ENCODE measurements around the gene ZFP1. TPM values are rescaled to one million over a fixed set of nuclear protein-coding genes. Genes with fewer than 3 reads are reported as not detected.

ZFP1 gene
- polyA plus RNA-seq, 1 of the 3 experiments (the other 2 are of a cell fraction): 3.0 TPM

DNA sequence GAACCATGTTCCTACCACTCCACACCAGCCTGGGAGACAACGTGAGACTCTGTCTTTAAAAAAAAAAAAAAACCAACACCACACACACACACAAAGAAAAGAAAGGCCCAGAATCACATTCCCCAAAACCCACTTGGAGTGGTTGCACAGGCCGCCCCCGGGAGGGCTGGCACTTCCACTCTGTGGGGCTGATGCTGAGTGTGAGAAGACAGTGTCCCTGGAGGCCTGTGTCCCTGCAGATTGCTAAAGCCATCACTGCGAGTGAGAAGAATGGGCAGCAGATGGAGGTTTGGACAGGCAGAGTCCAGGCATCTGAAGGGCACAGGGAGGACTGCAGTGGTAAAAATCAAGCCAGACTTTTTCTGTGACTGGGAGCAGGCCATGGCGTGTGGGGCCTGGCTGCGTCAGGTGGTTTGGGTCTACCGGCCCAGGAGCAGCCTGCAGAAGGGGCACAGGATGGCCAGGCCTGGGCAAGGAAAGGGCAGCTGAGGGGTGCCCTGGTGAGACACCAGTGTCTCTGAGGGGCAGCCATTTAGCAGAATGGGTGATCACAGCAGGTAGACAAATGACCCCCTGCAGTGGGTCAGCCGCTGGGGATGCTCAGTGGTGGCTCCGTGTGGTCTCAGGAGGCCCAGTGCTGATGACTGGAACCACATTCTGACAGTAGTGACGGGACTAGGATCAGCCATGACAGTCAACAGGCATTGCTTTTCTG lies 45.6 kb downstream of the ZFP1 start:
- H3K9me3 ChIP-seq: no peaks in the 10 kb centered on the region
- no peak overlapping the region for H3K4me2 ChIP-seq
- no peaks in the 10 kb centered on the region; the same call in 1 of the 2 replicates for H3K27me3 ChIP-seq (ENCODE audit: insufficient read depth)
- no peak overlapping the region for H3K27ac ChIP-seq (ENCODE audit: low read depth in 2 of 2, low read length in 1 of 2)
- TF ChIP-seq SIN3A (IDR thresholded peaks at IDR 0.05; ENCODE audit: borderline replicate concordance, low read depth, low read length) (no peak), RXRA (IDR thresholded peaks at IDR 0.05; ENCODE audit: borderline replicate concordance, low read depth) (no peak), EZH2phosphoT487 (IDR thresholded peaks at IDR 0.05; ENCODE audit: borderline replicate concordance, low read depth) (no peak)
- H3K4me3 ChIP-seq (ENCODE audit: low read depth in 2 of 2, low read length in 1 of 2): no peak overlapping the region
- H3K4me1 ChIP-seq (ENCODE audit: control insufficient read depth in 1 of 2, insufficient read depth in 2 of 2, low read depth in 1 of 2, low read length in 1 of 2): peaks cover 0 to 8% of the 10 kb centered on the region in 2 experiments; a peak in 1 of 4 replicates
- ChIA-PET POLR2A (no interaction called here), CTCF (interaction anchor here (1.3 kb wide), 1 partner anchor 40 kb away, joined by 6 read pairs; no protein-coding TSS in a partner anchor)
- no peaks in the 10 kb centered on the region for H4K20me1 ChIP-seq (ENCODE audit: insufficient read depth)
- no peak for DNase-seq
- WGBS (ENCODE audit: low lambda C conversion rate): 81% methylated on average over 7 of the region's 10 CpGs
- H3K9me2 ChIP-seq: no peaks in the 10 kb centered on the region
- H3K9ac ChIP-seq: no peak overlapping the region
- H3F3A ChIP-seq (replicated peaks; ENCODE audit: insufficient read depth): no peaks in the 10 kb centered on the region
- H3K79me2 ChIP-seq (ENCODE audit: insufficient read depth): no peaks in the 10 kb centered on the region
- H2AFZ ChIP-seq (ENCODE audit: low read depth): no peak overlapping the region
- H3K36me3 ChIP-seq (replicated peaks in 1 of 2; ENCODE audit: control insufficient read depth in 1 of 2, insufficient read depth in 2 of 2, low read length in 1 of 2): no peaks in the 10 kb centered on the region

DNA sequence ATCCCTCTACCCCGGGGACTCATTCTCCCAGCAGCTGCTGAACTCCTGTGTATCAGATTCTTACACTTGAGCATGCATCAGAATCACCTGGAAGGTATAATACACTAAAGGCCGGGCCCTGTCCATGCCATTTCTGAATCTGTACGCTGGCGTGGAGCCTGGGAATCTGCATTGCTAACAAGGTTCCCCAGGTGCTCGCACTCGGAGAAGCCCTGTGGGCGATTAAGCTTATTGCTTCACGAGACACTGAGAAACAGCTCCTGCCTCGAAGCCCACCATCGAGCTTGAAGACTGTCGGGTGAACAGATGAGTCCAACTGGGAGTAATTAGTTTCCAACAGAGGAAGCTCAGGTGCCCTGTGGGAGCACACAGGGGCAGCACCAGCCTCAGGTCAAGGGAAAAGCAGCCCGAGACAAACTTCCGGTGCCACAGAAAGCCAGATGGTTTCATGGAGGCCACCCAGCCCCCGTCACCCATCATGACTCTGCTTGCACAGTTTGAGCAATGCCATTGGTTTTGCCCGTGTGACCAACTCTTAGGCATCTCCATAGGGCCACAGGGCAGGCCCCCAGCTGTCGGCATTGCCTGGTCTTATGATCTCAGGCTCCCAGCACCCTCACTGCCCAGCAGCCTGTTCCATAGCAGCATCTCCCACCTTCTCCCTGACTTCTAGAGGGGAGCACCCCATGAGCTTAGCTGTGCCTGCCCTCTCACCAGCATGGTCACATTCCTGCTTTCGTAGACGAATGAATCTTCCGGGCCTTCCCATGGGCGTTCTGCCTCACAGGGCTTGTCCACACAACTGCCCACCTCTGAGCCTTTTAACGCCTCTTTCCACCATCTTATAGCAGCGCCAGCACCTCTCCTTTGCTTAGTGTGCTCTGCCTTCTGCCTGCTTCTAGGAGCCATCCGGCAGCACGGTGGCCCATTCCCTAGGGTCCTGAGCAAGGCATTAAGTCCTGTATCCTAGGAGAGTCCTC lies 47.8 kb downstream of the ZFP1 start:
- Histone ChIP-seq H3K79me2 (ENCODE audit: insufficient read depth) (no peaks in the 10 kb centered on the region), H3K9me2 (no peaks in the 10 kb centered on the region), H3K27ac (ENCODE audit: low read depth in 2 of 2, low read length in 1 of 2) (no peak overlapping the region), H2AFZ (ENCODE audit: low read depth) (no peak overlapping the region), H3K4me2 (no peak overlapping the region), H3K9ac (no peak overlapping the region), H3K36me3 (replicated peaks in 1 of 2; ENCODE audit: control insufficient read depth in 1 of 2, insufficient read depth in 2 of 2, low read length in 1 of 2) (no peaks in the 10 kb centered on the region), H3K9me3 (no peaks in the 10 kb centered on the region), H4K20me1 (ENCODE audit: insufficient read depth) (no peaks in the 10 kb centered on the region), H3K4me3 (ENCODE audit: low read depth in 2 of 2, low read length in 1 of 2) (no peak overlapping the region), H3K4me1 (ENCODE audit: control insufficient read depth in 1 of 2, insufficient read depth in 2 of 2, low read depth in 1 of 2, low read length in 1 of 2) (peaks cover 0 to 8% of the 10 kb centered on the region in 2 experiments; a peak in 1 of 4 replicates), H3K27me3 (ENCODE audit: insufficient read depth) (no peaks in the 10 kb centered on the region; the same call in 1 of the 2 replicates), H3F3A (replicated peaks; ENCODE audit: insufficient read depth) (no peaks in the 10 kb centered on the region)
- TF ChIP-seq, protein P1, sequence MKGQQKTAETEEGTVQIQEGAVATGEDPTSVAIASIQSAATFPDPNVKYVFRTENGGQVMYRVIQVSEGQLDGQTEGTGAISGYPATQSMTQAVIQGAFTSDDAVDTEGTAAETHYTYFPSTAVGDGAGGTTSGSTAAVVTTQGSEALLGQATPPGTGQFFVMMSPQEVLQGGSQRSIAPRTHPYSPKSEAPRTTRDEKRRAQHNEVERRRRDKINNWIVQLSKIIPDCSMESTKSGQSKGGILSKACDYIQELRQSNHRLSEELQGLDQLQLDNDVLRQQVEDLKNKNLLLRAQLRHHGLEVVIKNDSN (IDR thresholded peaks at IDR 0.05; ENCODE audit: borderline replicate concordance, low read depth): no peak
- no peak for DNase-seq
- 90% methylated on average over 21 of the region's 24 CpGs for WGBS (ENCODE audit: low lambda C conversion rate)
- ChIA-PET POLR2A (no interaction called here), CTCF (interaction anchor here (1.0 to 6.5 kb wide), 4 partner anchors 38 to 269 kb away, joined by 3 to 105 read pairs (median 9); no protein-coding TSS in a partner anchor)

DNA sequence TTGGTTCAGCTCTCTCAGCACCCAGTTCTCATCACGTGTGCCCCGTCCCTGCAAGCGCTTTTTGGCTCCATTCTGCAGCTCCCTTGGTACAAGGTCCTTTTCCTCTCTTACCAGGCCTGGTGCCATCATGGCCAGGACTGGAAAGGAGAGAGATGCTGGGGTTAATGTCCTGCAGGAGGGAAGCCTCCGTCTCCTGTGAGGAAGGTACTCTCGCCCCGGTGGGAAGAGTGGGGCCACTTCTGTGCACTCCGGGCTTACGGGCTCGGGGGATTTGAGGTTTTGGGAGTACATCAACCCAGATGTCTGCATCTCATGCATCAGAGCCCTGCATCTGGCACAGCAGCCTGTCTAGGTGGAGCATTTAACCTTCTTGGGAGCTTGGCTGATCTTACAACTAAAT lies 48.5 kb downstream of the ZFP1 start:
- POLR2A ChIA-PET: no interaction called here
- H2AFZ ChIP-seq (ENCODE audit: low read depth): no peak overlapping the region
- no peak overlapping the region for H3K4me3 ChIP-seq (ENCODE audit: low read depth in 2 of 2, low read length in 1 of 2)
- H4K20me1 ChIP-seq (ENCODE audit: insufficient read depth): no peaks in the 10 kb centered on the region
- H3K9ac ChIP-seq: no peak overlapping the region
- no peak overlapping the region for H3K4me2 ChIP-seq
- H3K4me1 ChIP-seq (ENCODE audit: control insufficient read depth in 1 of 2, insufficient read depth in 2 of 2, low read depth in 1 of 2, low read length in 1 of 2): peaks cover 0 to 8% of the 10 kb centered on the region in 2 experiments; a peak in 1 of 4 replicates
- H3K9me3 ChIP-seq: no peaks in the 10 kb centered on the region
- no peaks in the 10 kb centered on the region for H3K27me3 ChIP-seq (ENCODE audit: insufficient read depth)
- H3K79me2 ChIP-seq (ENCODE audit: insufficient read depth): no peaks in the 10 kb centered on the region
- CTCF ChIA-PET: interaction anchor here (1.0 to 6.5 kb wide), 6 partner anchors 37 to 268 kb away, joined by 3 to 105 read pairs (median 9); partner anchors contain the start of gene ZNRF1
- no peaks in the 10 kb centered on the region for H3F3A ChIP-seq (replicated peaks; ENCODE audit: insufficient read depth)
- TF ChIP-seq RXRA (IDR thresholded peaks at IDR 0.05; ENCODE audit: borderline replicate concordance, low read depth) (no peak), ELF1 (IDR thresholded peaks at IDR 0.05) (no peak), RAD21 (IDR thresholded peaks at IDR 0.05; ENCODE audit: low read length) (no peak), FOSL2 (IDR thresholded peaks at IDR 0.05; ENCODE audit: borderline replicate concordance, low read depth) (no peak), MXI1 (IDR thresholded peaks at IDR 0.05; ENCODE audit: low read depth, low read length) (no peak), TCF12 (IDR thresholded peaks at IDR 0.05) (no peak), TEAD4 (IDR thresholded peaks at IDR 0.05; ENCODE audit: borderline replicate concordance, insufficient read depth) (no peak)
- no peak overlapping the region for H3K27ac ChIP-seq (ENCODE audit: low read depth in 2 of 2, low read length in 1 of 2)
- H3K36me3 ChIP-seq (replicated peaks in 1 of 2; ENCODE audit: control insufficient read depth in 1 of 2, insufficient read depth in 2 of 2, low read length in 1 of 2): no peaks in the 10 kb centered on the region
- DNase-seq: no peak
- WGBS (ENCODE audit: low lambda C conversion rate): 90% methylated on average over 4 of the region's 9 CpGs
- H3K9me2 ChIP-seq: no peaks in the 10 kb centered on the region

Measured in SK-N-SH (cell line).